ENCODE results near the gene TRIM62.
"Not testable (repeated sequence)": the region's sequence is repeated elsewhere in the genome, so short reads cannot be mapped to it uniquely, and the experiment has no call there.

Gene TRIM62

DNA sequence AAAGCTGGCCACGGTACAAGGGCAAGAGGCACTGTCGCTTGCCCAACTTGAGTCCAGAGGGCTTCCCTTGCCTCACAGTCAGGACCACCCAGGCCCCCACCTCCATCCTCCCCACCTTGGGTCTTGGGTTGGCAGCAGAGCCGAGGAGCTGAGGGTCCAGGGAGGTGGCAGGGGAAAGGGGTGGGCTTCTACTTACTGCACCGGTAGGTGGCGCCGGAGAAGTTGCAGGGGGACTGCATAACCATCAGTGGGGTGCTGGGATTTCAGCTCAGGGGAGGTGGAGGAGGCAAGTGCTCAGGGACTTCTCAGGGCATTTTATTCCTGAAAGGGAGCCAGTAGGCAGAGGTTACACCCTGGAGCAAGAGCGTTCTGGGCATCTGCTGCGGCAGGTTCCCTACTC, 44.0 kb downstream of the TRIM62 start:
- DNase-seq (ENCODE audit: low read depth, low spot score): no peak

DNA sequence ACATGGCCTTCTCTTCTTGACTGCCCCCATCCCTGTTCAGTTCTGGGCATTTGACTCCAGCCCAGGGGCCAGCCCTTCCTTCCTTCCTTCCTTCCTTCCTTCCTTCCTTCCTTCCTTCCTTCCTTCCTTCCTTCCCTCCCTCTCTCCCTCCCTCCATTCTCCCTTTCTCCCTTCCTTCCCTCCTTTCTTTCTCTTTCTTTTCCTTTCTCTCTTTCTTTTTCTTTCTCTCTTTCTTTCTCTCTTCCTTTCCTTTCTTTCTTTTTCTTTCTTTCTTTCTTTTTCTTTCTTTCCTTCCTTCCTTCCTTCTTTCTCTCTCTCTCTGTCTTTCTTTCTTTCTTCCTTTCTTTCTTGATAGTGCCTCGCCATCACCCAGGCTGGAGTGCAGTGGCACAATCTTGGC, 45.8 kb downstream of the TRIM62 start:
- DNase-seq (ENCODE audit: low read depth, low spot score): not testable (repeated sequence)

DNA sequence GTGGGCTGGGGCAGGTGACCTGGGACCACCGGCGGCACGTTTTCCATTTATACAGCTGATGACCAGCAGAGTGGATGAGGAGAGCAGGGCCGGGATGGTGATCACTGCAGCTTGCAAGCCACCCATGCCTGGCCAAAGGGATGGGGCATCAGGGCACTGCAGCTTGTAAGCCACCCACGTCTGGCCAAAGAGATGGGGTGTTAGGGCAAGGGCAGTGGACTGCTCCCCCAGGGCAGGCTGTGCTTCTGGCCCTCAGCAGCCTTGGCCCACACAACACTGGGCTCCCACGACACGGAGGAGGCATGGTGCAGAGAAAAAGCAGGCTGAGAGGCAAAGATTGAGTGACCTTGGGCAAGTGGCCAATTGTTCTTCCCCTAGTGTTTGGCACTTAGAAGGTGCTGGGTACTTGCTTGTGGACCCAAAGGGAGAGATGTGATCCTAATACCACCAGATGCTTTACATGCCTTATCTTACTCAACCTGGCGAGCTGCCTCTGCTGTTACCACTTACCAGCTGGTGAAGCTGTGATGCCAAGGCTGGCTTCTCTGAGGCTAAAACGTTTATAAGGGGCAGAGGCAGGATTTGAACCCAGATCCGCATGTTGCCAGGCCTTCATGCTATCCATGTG, 48.3 kb downstream of the TRIM62 start:
- DNase-seq (ENCODE audit: low read depth, low spot score): no peak

DNA sequence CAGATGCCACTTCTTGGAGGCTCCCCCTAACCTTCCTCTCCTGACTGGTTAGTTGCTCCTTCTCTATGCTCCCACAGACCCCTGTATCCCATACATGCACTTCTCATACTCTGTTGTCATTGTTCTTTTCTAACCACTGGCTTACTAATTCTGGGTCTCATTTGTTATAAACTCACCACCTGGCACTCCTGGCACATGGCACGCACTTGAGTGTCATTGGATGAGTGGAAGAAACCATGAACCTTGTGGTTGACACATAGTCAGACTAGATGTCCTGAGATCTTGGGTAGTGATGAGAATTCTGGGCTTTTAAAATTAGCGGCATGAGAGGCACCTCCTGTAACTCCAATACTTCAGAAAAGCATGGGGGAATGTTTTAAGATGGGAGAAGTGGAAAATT, 49.3 kb downstream of the TRIM62 start:
- no peak for DNase-seq (ENCODE audit: low read depth, low spot score)

DNA sequence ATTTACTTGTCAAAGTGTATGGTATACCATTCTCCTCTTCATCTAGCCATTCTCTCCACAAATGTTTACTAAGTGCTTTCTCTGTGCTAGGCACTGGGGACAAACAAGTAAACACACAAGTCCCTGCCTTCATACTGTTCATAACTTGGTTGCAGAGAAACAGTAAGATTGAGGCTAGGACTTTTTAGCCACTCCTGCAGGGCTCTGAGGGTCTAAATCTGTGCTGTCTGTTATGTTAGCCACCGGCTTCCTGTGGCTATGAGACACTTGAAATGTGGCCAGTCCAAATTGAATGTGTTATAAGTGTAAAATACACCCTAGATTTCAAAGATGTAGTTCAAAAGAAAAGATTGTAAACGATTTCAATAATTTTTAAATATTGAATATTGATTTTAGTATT, 50.7 kb downstream of the TRIM62 start:
- no peak for DNase-seq (ENCODE audit: low read depth, low spot score)

DNA sequence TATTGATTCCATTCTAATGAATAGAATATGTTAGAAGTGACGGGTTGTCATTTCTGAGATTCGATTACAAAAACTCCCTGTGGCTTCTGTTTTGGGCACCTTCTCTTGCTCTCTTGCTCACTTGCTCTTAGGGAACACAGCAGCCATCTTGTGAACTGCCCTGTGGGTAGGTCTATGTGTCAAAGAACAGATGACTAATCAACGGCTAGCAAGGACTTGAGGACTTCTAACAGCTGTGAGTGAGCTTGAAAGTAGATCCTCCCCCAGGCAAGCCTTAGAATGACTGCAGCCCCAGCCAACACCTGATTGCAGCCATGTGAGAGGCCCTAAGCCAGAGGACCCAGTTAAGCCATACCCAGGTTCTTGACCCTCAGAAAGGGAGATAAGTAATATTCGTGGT, 51.5 kb downstream of the TRIM62 start:
- DNase-seq (ENCODE audit: low read depth, low spot score): no peak

DNA sequence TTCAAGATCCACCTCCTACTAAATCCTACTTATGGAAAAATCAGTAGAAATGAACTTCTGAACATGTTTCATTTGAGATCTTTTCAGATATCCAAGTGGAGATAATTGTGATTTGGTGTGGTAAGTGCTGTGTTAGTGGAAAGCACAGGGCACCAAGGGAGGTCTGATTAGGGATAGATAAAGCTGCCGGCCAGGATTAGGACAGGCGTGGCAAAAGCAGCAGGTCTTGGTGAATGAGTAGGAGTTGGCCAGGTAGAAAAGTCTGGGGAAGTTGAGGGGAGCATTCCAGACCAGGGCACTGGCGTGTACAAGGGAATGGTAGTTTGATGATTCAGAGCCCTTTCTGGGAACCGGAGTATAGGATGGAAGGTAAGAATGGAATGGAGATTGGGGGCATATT, 53.1 kb downstream of the TRIM62 start:
- no peak for DNase-seq (ENCODE audit: low read depth, low spot score)

DNA sequence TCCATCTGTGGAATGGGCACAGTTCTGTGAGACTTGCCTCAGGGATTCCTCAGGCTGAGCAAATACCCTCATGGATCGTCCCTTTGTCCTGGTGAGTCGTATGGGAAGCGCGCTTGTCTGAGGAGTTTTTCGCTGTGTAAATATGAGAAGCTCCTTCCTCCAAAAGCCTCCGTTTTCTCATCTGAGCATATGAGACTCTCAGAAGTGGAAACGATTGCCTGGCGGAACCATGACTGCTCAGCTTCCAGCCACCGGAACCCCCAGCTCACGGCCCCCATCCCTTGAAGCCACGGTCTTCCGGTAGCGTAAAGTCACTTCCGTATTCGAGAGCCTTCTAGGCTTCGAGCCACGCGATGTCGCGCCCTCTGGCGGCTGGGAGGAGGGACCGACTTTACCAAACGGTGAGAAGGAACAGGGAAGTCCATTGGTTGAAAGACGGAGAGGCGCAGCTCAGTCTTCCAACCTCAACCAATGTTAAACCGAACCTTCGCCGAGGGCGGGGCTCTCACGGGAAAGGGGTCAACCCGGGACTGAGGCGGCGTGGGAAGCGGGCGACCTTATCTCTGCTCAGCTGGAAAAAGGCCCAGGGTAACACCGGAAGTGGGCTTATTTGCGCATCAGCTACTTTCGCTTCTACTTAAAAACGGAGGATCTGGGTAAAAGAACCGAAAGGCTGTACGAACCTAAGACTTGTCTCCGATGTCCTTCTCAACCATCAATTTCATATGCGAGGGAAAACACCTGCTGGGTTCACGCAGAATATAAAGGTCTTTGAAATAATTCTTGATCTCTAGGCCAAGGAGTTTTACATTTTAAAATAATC, 54.6 kb downstream of the TRIM62 start:
- peak; percentile 99 for DNase-seq (ENCODE audit: low read depth, low spot score)

DNA sequence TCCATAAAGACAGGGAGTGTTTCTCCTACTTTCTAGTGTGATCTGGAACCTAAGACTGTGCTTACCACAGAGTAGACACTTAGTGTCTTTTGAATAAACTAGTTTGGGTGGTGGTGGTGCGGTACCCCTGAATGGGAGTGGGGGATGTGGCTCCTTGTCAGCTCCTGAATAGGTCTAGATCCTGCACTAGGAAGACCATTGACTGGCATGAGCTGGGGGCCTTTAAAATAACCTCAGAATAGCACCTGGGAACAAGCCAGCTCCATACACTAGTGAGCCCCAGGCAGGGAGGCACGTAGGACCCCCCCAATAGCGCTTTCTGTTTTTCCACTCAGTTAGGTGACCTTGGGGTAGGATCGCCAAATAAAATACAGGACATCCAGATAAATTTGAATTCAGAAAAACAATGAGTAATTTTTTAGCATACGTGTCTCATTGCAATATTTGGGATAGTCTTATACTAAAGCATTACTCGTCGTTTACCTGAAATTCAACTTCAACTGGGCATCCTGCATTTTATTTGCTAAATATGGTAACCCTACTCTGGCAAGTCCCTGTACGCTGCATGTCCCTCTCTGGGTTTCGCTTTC, 55.3 kb downstream of the TRIM62 start:
- DNase-seq (ENCODE audit: low read depth, low spot score): no peak

DNA sequence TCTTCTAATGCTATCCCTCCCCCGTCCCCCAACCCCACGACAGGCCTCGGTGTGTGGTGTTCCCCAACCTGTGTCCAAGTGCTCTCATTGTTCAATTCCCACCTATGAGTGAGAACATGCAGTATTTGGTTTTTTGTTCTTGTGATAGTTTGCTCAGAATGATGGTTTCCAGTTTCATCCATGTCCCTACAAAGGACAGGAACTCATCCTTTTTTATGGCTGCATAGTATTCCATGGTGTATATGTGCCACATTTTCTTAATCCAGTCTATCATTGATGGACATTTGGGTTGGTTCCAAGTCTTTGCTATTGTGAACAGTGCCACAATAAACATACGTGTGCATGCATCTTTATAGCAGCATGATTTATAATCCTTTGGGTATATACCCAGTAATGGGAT, 57.2 kb downstream of the TRIM62 start:
- DNase-seq (ENCODE audit: low read depth, low spot score): not testable (repeated sequence)

DNA sequence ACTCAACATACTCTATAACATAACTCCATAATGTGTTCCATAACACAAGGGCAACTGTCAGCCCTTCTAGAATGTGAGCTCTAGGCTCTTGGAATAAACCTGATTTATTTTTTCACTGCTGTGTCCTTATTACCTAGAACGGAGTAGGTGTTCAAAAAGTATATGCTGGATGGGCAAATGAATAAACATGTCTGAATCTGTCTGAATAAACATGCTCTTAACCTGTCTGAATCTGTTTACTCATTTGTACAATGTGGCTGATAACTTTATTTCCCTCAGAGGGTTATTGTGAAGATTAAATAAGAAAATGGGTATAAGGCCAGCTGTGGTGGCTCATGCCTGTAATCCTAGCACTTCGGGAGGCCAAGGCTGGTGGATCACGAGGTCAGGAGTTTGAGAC, 58.6 kb downstream of the TRIM62 start:
- DNase-seq (ENCODE audit: low read depth, low spot score): no peak

DNA sequence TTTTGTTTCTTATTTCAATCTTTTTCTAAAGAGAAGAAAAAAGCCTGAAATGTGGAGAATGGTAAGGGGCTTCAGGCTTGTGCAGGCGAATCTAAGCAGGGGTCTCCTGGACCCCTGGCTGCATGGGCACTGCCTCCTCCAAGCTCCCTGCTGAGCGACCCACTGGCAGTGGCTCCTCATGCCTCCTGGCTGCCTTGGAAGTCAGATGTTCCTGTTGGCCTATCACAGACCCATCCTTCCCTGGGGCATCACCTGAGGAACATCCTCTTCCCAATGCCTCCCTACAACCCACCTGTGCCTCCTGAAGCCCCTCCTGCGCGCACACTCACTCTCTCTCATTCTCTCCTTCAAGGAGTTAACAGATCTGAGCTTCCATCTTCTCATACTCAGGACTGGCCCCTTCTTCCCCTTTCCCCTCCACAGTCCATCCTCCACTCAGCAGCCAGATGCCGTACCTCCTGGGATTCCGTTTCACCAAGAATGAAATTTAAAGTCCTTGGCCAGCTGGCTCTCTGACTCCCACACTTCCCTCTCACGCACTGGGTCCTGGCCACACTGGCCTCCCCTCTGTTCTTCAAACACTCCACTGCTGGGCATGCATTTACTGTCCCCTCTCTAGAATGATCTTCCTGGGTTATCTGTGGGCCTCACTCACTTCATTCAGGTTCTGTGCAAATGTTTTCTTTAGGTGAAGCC, 59.2 kb downstream of the TRIM62 start:
- no peak for DNase-seq (ENCODE audit: low read depth, low spot score)

DNA sequence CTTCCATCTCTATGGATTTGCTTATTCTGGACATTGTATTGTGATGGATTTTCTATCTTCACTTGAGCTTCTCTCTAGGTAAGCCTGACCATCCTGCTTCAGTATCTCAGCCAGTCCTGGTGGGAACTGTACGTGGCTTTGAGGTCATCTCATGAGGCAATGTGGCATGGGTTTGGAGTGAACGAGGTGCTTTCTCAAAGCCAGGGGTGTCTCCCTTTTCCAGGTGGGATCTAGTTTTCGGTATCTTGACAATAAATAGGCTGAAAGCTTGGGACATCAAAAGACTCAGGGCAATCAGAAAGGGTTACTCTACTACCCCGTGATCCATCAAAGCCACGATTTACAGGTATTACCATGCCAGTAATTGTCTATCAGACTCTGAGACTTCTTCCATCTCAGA, 60.1 kb downstream of the TRIM62 start:
- DNase-seq (ENCODE audit: low read depth, low spot score): no peak

DNA sequence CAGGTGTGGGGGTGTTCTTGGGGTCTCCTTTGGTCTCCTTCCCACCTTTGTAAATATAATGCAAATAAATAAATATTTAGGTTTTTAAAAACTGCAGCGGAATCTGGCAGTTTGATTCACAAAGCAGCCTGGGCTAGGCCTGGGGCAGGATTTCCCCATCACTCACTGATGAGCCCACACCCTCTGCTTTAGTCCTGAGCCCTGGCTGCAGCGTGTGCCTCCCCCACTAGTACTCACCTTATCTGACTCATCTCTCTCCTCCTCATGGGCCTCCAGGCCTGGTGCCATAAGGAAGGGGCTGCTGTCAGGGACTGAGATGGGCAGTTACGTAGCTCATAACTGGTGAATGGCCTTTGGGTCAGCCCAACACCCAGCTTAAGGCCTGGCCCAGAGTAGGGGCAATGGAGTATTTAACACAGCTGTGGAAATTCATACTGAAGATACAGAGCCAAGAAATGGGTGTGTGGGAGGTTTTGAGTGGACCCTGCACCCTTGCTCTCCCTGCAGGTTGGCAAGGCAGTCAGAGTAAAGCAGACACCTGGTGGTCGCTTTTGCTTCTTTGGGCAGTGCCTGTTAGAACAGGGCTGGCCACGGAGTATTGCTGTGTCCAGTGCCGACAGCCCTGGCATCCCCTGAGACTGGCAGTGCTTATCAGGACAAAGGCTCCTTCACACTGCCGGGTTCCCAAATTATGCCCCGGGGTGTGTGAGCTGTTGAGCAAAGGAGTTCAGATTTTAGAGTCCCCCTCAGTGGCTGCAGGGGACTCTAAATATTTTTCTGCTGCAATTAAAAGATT, 61.2 kb downstream of the TRIM62 start:
- DNase-seq (ENCODE audit: low read depth, low spot score): no peak

DNA sequence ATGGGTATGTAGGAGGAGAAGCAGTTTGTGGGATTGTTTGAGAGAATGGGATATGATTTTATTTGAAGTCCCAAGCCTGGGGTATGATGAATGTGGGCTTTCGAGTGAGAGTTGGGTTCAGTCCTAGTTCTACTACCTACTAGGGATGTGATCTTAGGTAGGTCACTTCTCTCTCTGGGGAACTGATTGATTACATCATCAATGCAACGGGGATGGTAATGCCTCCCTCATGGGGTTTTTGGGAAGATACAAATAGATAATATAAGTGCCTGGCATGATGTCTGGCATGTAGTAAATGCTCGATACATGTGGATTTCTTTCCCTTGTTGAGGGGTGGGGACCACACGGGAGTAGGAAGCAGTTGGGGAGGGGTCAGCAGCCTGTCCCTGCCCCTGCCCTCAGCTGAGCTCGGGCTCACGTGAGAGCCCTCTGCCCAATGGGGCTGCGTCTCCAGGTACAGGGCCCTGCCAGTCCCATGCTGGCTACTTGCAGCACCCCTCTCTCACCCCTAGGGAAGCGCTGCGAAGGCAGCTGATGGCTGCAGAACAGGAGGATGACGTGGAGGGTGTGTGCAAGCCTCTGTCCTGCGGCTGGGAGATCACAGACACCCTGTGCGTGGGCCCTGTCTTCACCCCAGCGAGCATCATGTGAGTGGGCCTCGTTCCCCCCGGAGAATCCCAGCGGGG, 62.2 kb downstream of the TRIM62 start:
- no peak for DNase-seq (ENCODE audit: low read depth, low spot score)

DNA sequence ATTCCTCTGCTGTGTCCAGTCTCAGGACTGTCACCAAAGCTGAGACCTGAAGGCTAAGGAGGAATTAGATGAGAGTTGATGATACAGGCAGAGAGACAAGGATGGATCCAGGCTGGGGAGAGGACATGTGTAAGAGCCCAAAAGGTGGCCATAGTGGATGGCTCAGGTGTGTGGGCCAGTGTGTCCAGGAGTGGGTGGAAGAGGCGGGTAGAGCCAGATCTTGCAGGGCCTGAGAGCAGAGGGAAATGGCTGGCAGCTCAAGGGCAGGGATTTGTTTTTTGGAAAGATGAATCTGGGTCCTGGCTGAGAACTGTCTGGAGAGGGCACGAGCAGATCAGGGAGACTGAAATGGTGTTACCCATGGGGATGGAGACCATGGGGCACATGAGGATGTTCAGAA, 62.8 kb downstream of the TRIM62 start:
- DNase-seq (ENCODE audit: low read depth, low spot score): no peak

DNA sequence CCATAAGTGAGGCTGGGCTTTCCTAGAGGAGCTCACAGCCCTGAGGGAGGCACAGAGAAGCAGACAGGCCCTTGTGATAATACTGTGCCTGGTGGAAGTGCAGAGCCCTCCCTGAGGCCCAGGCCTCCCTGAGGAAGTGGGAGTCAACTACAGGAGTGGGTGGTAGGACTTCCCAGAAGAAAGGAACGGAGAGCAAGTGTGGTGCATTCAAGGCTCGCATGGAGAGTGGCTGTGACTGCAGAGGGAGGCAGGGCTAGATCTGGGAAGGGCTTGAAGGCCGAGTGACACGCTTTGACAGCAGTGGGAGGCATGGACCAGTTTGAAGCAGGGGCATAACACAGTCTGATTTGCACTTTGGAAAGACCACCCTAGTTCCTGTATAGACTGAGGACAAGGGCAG, 63.6 kb downstream of the TRIM62 start:
- no peak for DNase-seq (ENCODE audit: low read depth, low spot score)

DNA sequence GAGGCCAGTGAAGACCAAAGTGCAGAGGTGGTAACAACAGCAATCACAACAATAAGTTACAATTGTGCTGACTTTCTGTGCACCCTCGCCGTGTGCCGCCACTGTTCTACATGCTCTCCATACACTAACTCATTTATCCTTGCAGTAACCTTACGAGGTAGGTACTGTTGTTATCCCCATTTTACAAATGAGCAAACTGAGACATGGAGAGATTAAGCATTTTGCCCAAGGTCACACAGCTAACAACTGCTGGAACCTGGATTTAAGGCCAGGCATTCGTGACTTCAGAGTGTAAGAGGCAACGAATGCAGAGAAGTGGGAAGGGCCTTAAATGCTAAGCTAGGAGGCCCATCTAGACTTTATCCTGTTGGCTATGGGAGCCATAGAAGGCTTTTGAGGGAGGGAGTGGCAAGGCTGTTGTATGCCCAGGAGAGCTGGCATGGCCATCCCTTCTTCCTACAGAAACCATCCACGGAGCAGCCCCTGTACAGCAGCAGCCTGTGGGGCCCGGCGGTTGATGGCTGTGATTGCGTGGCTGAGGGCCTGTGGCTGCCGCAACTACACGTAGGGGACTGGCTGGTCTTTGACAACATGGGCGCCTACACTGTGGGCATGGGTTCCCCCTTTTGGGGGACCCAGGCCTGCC, 64.3 kb downstream of the TRIM62 start:
- no peak for DNase-seq (ENCODE audit: low read depth, low spot score)

DNA sequence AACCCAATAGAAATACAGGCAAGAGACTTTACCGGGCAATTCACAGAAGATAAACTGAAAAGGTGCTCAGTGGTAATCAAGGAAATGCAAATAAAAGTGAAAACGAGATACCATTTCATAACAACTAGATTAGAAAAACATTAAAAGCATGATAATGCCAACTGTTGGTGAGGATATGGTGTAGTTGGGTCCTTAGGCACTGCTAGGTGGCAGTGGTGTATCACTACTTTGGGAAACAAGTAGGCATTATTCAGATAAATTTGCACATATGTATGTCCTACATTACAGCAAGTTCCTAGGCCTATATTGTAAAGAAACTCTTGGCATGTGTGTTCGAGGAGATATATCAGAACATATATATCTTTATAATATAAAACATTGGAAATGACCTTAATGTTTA, 69.9 kb downstream of the TRIM62 start:
- no peak for DNase-seq (ENCODE audit: low read depth, low spot score)

DNA sequence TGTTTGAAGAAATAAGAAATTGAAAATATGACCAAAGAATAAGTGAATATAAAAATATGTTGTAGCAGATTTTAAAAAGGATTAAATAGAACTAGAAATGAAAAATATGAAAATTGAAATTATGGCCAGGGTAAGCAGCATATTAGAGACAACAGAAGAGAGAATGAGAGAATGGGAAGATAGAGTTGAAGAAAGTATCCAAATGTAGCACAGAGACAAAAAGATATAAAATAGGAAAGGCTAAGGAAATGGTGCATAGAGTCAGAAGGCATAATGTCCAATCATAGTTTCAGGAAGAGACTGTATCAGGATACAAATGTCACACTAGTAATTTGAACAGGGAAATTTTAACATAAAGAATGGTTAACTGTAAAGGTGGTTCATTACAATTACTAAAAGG, 71.4 kb downstream of the TRIM62 start:
- no peak for DNase-seq (ENCODE audit: low read depth, low spot score)

DNA sequence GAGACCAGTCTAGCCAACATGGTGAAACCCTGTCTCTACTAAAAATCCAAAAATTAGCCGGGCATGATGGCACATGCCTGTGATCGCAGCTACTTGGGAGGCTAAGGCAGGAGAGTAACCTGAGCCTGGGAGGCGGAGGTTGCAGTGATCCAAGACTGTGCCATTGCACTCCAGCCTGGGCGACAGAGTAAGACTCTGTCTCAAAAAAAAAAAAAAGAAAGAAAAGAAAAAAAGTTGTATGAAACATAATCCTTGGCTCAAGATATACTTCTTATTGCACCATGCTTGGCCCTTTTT, 81.8 kb downstream of the TRIM62 start:
- not testable (repeated sequence) for DNase-seq (ENCODE audit: low read depth, low spot score)

All from iPS DF 19.7 (cell line).